ENCODE measurements around the gene HCLS1.

DNA sequence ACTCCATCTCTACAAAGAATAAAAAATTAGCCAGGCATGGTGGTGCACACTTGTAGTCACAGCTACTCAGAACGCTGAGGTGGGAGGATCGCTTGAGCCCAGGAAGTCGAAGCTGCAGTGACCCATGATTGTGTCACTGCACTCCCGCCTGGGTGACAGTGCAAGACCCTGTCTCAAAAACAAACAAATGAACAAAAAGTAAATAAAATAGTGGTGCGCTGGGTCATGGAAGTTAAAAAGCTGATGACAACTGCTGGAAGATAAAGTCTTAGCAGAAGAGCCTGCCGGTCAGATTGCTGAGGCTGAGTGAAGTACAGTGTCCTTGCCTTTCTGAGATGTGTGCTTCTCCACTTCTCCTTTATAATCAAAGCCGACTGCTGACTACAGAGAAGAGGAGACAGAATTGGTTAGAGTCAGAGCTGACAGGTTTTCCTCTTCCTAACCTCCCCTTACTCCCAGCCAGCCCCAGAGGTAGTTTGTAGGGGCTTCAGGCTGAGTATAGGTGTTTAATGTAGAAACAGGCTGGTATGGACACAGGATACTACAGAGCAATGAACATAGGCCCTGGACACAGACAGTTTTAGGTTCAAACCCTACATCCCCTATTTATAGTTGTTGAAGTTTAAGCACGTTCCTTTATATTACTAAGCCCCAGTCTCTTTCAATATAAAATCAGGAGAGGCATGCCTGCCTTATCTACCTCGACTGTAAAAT is 17.9 kb downstream of the HCLS1 start:
- TF ChIP-seq, protein P1, sequence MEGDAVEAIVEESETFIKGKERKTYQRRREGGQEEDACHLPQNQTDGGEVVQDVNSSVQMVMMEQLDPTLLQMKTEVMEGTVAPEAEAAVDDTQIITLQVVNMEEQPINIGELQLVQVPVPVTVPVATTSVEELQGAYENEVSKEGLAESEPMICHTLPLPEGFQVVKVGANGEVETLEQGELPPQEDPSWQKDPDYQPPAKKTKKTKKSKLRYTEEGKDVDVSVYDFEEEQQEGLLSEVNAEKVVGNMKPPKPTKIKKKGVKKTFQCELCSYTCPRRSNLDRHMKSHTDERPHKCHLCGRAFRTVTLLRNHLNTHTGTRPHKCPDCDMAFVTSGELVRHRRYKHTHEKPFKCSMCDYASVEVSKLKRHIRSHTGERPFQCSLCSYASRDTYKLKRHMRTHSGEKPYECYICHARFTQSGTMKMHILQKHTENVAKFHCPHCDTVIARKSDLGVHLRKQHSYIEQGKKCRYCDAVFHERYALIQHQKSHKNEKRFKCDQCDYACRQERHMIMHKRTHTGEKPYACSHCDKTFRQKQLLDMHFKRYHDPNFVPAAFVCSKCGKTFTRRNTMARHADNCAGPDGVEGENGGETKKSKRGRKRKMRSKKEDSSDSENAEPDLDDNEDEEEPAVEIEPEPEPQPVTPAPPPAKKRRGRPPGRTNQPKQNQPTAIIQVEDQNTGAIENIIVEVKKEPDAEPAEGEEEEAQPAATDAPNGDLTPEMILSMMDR (IDR thresholded peaks at IDR 0.05; ENCODE audit: low read length) = no peak
- TF ChIP-seq EZH2 (IDR thresholded peaks at IDR 0.05; ENCODE audit: borderline replicate concordance, low read length) = no peak

Data from OCI-LY1 (cell line).